Measurements from ENCODE around the gene REV1.
"Not testable (repeated sequence)": the region's sequence is repeated elsewhere in the genome, so short reads cannot be mapped to it uniquely, and the experiment has no call there.

REV1 gene

DNA sequence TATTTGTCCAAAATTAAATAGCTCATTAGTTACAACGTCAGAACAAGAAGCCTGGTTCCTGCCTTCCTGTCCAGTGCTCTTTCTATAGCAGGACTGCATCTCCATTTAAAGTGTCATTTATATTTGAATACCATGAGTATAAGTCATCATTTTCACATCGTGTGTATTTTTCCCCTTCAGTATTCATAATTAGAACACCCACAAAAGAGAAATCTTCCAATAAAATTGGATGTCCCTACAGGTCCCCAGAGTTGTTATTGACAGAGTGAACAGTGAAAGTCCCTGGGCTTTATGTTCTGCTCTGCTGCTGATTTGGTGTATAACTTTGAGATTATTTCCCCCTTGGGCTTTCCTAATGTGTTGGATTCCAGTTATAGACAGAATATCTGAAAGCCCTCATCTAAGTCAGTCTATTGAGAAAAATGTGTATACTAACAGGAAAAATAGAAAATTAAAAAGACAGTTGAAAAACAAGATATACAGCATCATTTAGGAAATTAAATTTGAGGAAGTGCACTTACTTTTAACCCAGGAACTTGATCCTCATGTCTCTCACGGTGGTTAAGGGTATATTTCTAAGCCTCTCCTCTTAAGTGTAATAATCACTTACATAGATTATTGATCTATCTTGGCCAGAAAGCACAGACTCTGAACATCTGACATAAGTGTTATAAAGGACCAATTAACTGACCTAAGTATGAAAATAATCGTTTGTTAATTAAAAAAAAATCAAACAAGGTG lies 15.2 kb upstream of the REV1 start:
- TF ChIP-seq, protein P1, sequence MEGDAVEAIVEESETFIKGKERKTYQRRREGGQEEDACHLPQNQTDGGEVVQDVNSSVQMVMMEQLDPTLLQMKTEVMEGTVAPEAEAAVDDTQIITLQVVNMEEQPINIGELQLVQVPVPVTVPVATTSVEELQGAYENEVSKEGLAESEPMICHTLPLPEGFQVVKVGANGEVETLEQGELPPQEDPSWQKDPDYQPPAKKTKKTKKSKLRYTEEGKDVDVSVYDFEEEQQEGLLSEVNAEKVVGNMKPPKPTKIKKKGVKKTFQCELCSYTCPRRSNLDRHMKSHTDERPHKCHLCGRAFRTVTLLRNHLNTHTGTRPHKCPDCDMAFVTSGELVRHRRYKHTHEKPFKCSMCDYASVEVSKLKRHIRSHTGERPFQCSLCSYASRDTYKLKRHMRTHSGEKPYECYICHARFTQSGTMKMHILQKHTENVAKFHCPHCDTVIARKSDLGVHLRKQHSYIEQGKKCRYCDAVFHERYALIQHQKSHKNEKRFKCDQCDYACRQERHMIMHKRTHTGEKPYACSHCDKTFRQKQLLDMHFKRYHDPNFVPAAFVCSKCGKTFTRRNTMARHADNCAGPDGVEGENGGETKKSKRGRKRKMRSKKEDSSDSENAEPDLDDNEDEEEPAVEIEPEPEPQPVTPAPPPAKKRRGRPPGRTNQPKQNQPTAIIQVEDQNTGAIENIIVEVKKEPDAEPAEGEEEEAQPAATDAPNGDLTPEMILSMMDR (IDR thresholded peaks at IDR 0.05; ENCODE audit: low read depth, low read length): no peak
- Histone ChIP-seq H3K27me3 (ENCODE audit: insufficient read depth, low read depth, severe bottlenecking) (no peaks in the 10 kb centered on the region), H3K4me3 (ENCODE audit: low read depth, low read length) (no peak overlapping the region), H3K36me3 (no peaks in the 10 kb centered on the region), H3K27ac (no peak overlapping the region), H3K9me3 (ENCODE audit: severe bottlenecking) (no peaks in the 10 kb centered on the region)
- DNase-seq: no peak

DNA sequence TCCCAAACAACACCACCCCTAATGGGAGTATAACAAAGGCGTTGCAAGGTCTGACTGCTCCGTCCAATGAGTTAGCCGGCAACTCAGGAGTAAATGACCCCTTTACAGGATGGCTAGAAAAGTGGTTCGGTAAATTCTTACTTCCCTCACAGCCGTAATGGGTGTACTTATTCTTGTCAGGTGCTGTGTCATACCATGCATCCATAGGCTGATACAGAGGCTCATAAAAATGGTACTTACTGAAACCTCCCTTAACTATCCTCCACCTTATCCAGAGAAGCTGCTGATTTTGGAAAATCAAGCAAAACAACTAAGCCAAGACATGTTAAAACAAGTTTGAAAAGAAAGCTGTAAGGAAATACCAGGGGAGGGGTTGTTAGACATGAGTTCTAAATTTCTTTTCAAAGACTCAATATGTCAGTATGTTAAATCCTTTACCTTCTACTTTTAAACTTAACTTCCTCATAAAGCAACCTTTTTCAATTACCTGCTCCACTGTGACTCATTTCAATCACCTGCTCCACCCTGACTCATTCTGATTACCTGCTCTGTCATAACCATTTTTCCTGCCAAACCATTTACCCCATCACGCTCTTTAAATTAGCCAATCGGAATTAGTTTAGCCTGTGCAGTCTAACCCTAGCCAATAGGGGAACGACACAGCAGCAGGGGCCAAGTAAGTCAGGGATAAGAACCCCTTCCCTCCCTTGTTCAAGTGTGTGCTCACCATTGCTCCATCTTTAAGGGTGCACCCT lies 14.0 kb upstream of the REV1 start:
- H3K9me3 ChIP-seq (ENCODE audit: severe bottlenecking); DNase-seq; H3K27ac ChIP-seq; H3K27me3 ChIP-seq (ENCODE audit: insufficient read depth, low read depth, severe bottlenecking); H3K36me3 ChIP-seq; H3K4me3 ChIP-seq (ENCODE audit: low read depth, low read length): not testable (repeated sequence)

DNA sequence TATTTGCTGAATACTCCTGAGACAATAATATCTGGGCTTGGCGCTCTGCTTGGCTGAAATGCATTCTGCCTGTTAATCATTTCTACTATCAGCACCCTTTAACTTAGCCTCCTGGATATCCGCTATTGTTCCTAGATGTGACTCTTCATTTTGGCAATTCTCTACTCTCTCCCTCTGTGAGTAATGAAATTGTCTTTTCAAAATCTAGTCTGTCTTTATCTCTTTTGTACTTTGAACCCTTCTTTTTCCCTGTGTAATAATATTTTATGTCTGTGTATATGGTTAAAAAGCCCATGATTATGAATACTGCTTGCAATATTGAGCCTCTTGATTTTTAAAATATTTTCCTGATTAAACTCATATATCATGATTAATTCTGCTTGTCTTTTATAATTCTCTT lies 6.2 kb upstream of the REV1 start:
- TF ChIP-seq, protein P1 (IDR thresholded peaks at IDR 0.05; ENCODE audit: low read depth, low read length): no peak
- H3K27ac ChIP-seq: no peak overlapping the region
- no peak for DNase-seq
- H3K9me3 ChIP-seq (ENCODE audit: severe bottlenecking): no peaks in the 10 kb centered on the region
- no peaks in the 10 kb centered on the region for H3K27me3 ChIP-seq (ENCODE audit: insufficient read depth, low read depth, severe bottlenecking)
- H3K36me3 ChIP-seq: no peaks in the 10 kb centered on the region
- H3K4me3 ChIP-seq (ENCODE audit: low read depth, low read length): no peak overlapping the region

DNA sequence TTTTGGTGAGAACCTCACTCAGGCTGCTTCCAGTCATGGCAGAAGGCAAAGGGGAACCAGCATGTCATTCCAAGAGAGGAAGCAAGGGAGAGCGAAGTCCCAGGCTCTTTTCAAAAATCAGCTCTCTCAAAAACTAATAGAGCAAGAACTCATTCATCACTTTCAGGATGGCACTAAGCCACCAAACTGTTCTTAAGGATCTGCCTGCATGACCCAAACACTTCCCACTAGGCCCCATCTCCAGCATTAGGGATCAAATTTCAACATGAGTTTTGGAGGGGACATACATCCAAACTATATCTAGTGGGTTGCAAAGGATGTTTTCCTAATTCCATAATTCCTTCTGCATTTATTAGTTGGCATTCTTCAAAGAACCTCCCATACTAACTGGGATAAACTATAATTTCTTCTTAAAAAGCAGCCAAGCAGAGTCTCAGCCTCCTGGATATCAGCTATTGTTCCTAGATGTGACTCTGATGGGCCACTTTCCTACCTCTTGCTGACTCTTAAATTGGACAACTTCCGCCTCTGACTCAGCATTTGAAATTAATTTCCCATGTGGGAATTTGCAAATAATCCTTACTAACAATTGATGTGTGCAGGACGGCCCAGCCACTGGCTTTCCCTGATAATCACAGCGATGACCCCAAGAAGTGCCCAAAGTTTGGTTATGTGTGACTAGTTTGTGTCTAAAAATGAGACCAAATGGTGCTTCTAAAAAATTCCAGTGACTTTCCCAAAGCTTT lies 5.5 kb upstream of the REV1 start:
- no peaks in the 10 kb centered on the region for H3K36me3 ChIP-seq

DNA sequence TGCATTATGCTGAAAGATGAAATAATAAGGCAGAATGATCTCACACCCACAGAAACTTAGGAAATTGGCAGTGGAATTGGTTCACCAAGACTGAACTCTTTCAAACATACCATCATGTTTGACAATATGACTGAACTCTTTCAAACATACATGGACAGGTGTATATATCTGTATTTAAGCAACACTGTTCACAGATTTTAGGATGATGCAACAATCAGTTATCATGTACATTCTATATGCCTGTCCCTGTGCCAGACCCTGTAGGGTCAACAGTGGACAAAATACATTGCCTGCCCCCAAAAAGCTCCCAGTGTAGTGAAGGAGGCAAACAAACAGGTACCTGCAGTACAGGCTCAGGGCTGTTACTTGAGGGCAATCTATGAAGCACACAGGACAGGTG lies 2.9 kb upstream of the REV1 start:
- Histone ChIP-seq H3K27me3 (ENCODE audit: insufficient read depth, low read depth, severe bottlenecking) (no peaks in the 10 kb centered on the region), H3K9me3 (ENCODE audit: severe bottlenecking) (no peaks in the 10 kb centered on the region), H3K27ac (no peak overlapping the region), H3K36me3 (no peaks in the 10 kb centered on the region), H3K4me3 (ENCODE audit: low read depth, low read length) (no peak overlapping the region)
- DNase-seq: no peak
- TF ChIP-seq, protein P1 (IDR thresholded peaks at IDR 0.05; ENCODE audit: low read depth, low read length): no peak

More for the DNA sequence above, 5.5 kb upstream of the REV1 start:
- TF ChIP-seq, protein P1 (IDR thresholded peaks at IDR 0.05; ENCODE audit: low read depth, low read length): no peak
- Histone ChIP-seq H3K27ac (no peak overlapping the region), H3K27me3 (ENCODE audit: insufficient read depth, low read depth, severe bottlenecking) (no peaks in the 10 kb centered on the region), H3K4me3 (ENCODE audit: low read depth, low read length) (no peak overlapping the region), H3K9me3 (ENCODE audit: severe bottlenecking) (no peaks in the 10 kb centered on the region)
- DNase-seq: no peak
